Trophoblast cell (in vitro differentiated cells and primary cell): ENCODE data around the gene REEP5.

Experiments
- DNase-seq, 2 donors: peaks; one replicate each; pipeline ENCODE4 v3.0.0-alpha.2; 2016
- H2AFZ ChIP-seq: 2 replicates; pipeline ENCODE4 v1.6.1; 2013; ENCODE audit warnings: low read length, moderate library complexity, mild to moderate bottlenecking; ENCODE audit not compliant: insufficient read depth, poor library complexity
- H2AK5ac ChIP-seq: 2 replicates; pipeline ENCODE4 v1.6.1; 2013; ENCODE audit warnings: mild to moderate bottlenecking, low read length
- H2BK120ac ChIP-seq: 2 replicates; pipeline ENCODE4 v1.6.1; 2013; ENCODE audit warnings: low read length, mild to moderate bottlenecking, moderate library complexity; ENCODE audit not compliant: insufficient read depth, poor library complexity
- H2BK12ac ChIP-seq: 2 replicates; pipeline ENCODE4 v1.6.1; 2013; ENCODE audit warnings: mild to moderate bottlenecking, low read length, moderate library complexity
- H2BK5ac ChIP-seq: 2 replicates; pipeline ENCODE4 v1.6.1; 2013; ENCODE audit warnings: low read length, low read depth, moderate library complexity, mild to moderate bottlenecking; ENCODE audit not compliant: poor library complexity
- H3K14ac ChIP-seq: 2 replicates; pipeline ENCODE4 v1.6.1; 2013; ENCODE audit warnings: mild to moderate bottlenecking, low read length
- H3K18ac ChIP-seq: 2 replicates; pipeline ENCODE4 v1.6.1; 2013; ENCODE audit warnings: mild to moderate bottlenecking, low read length
- H3K23ac ChIP-seq: 2 replicates; pipeline ENCODE4 v1.6.1; 2013; ENCODE audit warnings: low read length
- H3K27ac ChIP-seq: 2 replicates; pipeline ENCODE4 v1.5.1; 2013; ENCODE audit warnings: low read depth, mild to moderate bottlenecking, inconsistent platforms, low read length, moderate library complexity
- H3K27me3 ChIP-seq: 2 replicates; pipeline ENCODE4 v1.6.1; 2013; ENCODE audit warnings: inconsistent platforms, mild to moderate bottlenecking, low read length, moderate library complexity; ENCODE audit not compliant: insufficient read depth
- H3K36me3 ChIP-seq, 2 experiments: 1 replicate in 1 of 2; 2 replicates in 1 of 2; pipeline ENCODE4 v1.6.1; 2013; ENCODE audit warnings: low read length in 2 of 2, mild to moderate bottlenecking in 2 of 2, moderate library complexity in 1 of 2; ENCODE audit not compliant: insufficient read depth in 2 of 2, control insufficient read depth in 1 of 2
- H3K4ac ChIP-seq: 2 replicates; pipeline ENCODE4 v1.6.1; 2013; ENCODE audit warnings: low read depth, mild to moderate bottlenecking, low read length, moderate library complexity
- H3K4me1 ChIP-seq, 2 experiments: 1 replicate in 1 of 2; 2 replicates in 1 of 2; pipeline ENCODE4 v1.6.1; 2013; ENCODE audit warnings: low read length in 2 of 2, mild to moderate bottlenecking in 2 of 2, moderate library complexity in 1 of 2; ENCODE audit not compliant: insufficient read depth in 2 of 2, control insufficient read depth in 1 of 2
- H3K4me2 ChIP-seq: 2 replicates; pipeline ENCODE4 v1.6.1; 2013; ENCODE audit warnings: inconsistent platforms, mild to moderate bottlenecking, low read length, moderate library complexity
- H3K4me3 ChIP-seq: 2 replicates; pipeline ENCODE4 v1.5.1; 2013; ENCODE audit warnings: mild to moderate bottlenecking, low read depth, low read length, inconsistent platforms
- H3K79me1 ChIP-seq: one replicate; pipeline ENCODE4 v1.6.1; 2013; ENCODE audit warnings: low read length
- H3K79me2 ChIP-seq: 2 replicates; pipeline ENCODE4 v1.6.1; 2013; ENCODE audit warnings: low read length, mild to moderate bottlenecking; ENCODE audit not compliant: control insufficient read depth, insufficient read depth, poor library complexity
- H3K9ac ChIP-seq: 2 replicates; pipeline ENCODE4 v1.6.1; 2013; ENCODE audit warnings: mild to moderate bottlenecking, low read length
- H3K9me3 ChIP-seq: 2 replicates; pipeline ENCODE4 v1.6.1; 2013; ENCODE audit warnings: low read depth, mild to moderate bottlenecking, control low read depth, inconsistent platforms, low read length; ENCODE audit not compliant: insufficient read depth
- H4K12ac ChIP-seq: 2 replicates; pipeline ENCODE4 v1.6.1; 2013; ENCODE audit warnings: low read depth, mild to moderate bottlenecking, low read length, moderate library complexity
- H4K8ac ChIP-seq: 2 replicates; pipeline ENCODE4 v1.6.1; 2013; ENCODE audit warnings: low read depth, mild to moderate bottlenecking, low read length, moderate library complexity
- H4K91ac ChIP-seq: one replicate; pipeline ENCODE4 v1.6.1; 2013; ENCODE audit warnings: low read depth, mild to moderate bottlenecking, low read length, moderate library complexity
- WGBS: extraction: QIAGEN DNeasy Blood & Tissue Kit; methylation state at CpG from one replicate; pipeline ENCODE4 v1.1.7; 2013; ENCODE audit warnings: missing lambda C conversion rate; ENCODE audit not compliant: insufficient read length, insufficient coverage; ENCODE audit errors: extremely low coverage; 5-methylcytosine and 5-hydroxymethylcytosine counted together

REEP5 gene

GRCh38 chr5:112951124-112951702 is 29.2 kb upstream of the REEP5 start:
- no peak overlapping the region for H4K8ac ChIP-seq
- no peak overlapping the region for H2BK5ac ChIP-seq
- no CpG with 5 or more reads among the region's 12 CpGs for WGBS
- H2BK120ac ChIP-seq = no peak overlapping the region
- H3K23ac ChIP-seq = no peak overlapping the region
- H3K9ac ChIP-seq = no peak overlapping the region
- H3K79me2 ChIP-seq = no peaks in the 10 kb centered on the region
- DNase-seq = peak in 1 of 2 donors; percentile 31
- no peak overlapping the region for H4K91ac ChIP-seq
- H4K12ac ChIP-seq = no peak overlapping the region
- H3K4ac ChIP-seq = no peak overlapping the region
- no peaks in the 10 kb centered on the region for H3K27me3 ChIP-seq
- H2BK12ac ChIP-seq = no peak overlapping the region
- no peak overlapping the region for H3K4me3 ChIP-seq
- H2AFZ ChIP-seq = no peak overlapping the region
- H3K9me3 ChIP-seq = no peaks in the 10 kb centered on the region
- no peaks in the 10 kb centered on the region for H3K36me3 ChIP-seq
- no peak overlapping the region for H2AK5ac ChIP-seq
- no peak overlapping the region for H3K27ac ChIP-seq
- no peak overlapping the region for H3K18ac ChIP-seq
- no peak overlapping the region for H3K4me2 ChIP-seq
- no peak overlapping the region for H3K14ac ChIP-seq
- H3K4me1 ChIP-seq = no peaks in the 10 kb centered on the region
- no peaks in the 10 kb centered on the region for H3K79me1 ChIP-seq

GRCh38 chr5:112948458-112948857 is 26.4 kb upstream of the REEP5 start:
- Histone ChIP-seq H3K79me2 (no peaks in the 10 kb centered on the region), H3K4me1 (no peaks in the 10 kb centered on the region), H2BK5ac (no peak overlapping the region), H3K4ac (no peak overlapping the region), H2BK120ac (no peak overlapping the region), H4K8ac (no peak overlapping the region), H3K4me3 (no peak overlapping the region), H3K27me3 (no peaks in the 10 kb centered on the region), H4K91ac (no peak overlapping the region), H3K9me3 (no peaks in the 10 kb centered on the region), H3K9ac (no peak overlapping the region), H2BK12ac (no peak overlapping the region), H3K4me2 (no peak overlapping the region), H2AK5ac (no peak overlapping the region), H4K12ac (no peak overlapping the region), H2AFZ (no peak overlapping the region), H3K27ac (no peak overlapping the region), H3K23ac (no peak overlapping the region), H3K36me3 (no peaks in the 10 kb centered on the region), H3K14ac (no peak overlapping the region), H3K18ac (no peak overlapping the region), H3K79me1 (no peaks in the 10 kb centered on the region)
- WGBS = no CpG with 5 or more reads among the region's 1 CpG
- DNase-seq = no peak

- H3K79me2 ChIP-seq = no peaks in the 10 kb centered on the region
- no peak overlapping the region for H3K4me2 ChIP-seq
Observed at GRCh38 chr5:112940670-112941069, 18.6 kb upstream of the REEP5 start.

GRCh38 chr5:112938286-112938685 is 16.3 kb upstream of the REEP5 start:
- H3K36me3 ChIP-seq = no peaks in the 10 kb centered on the region
- no CpG with 5 or more reads among the region's 8 CpGs for WGBS

More at GRCh38 chr5:112940670-112941069, 18.6 kb upstream of the REEP5 start:
- Histone ChIP-seq H3K9me3 (no peaks in the 10 kb centered on the region), H2BK120ac (no peak overlapping the region), H3K27me3 (no peaks in the 10 kb centered on the region), H2AK5ac (no peak overlapping the region), H3K27ac (no peak overlapping the region), H2BK12ac (no peak overlapping the region), H3K4me3 (no peak overlapping the region), H4K8ac (no peak overlapping the region), H3K23ac (no peak overlapping the region), H3K36me3 (no peaks in the 10 kb centered on the region), H4K91ac (no peak overlapping the region), H4K12ac (no peak overlapping the region), H3K79me1 (no peaks in the 10 kb centered on the region), H3K4ac (no peak overlapping the region), H3K14ac (no peak overlapping the region), H3K9ac (no peak overlapping the region), H2AFZ (no peak overlapping the region), H3K18ac (no peak overlapping the region), H2BK5ac (no peak overlapping the region), H3K4me1 (no peaks in the 10 kb centered on the region)
- WGBS = no CpG with 5 or more reads among the region's 2 CpGs
- no peak for DNase-seq

More at GRCh38 chr5:112938286-112938685, 16.3 kb upstream of the REEP5 start:
- no peak overlapping the region for H3K4ac ChIP-seq
- no peaks in the 10 kb centered on the region for H3K4me1 ChIP-seq
- H2AFZ ChIP-seq = no peak overlapping the region
- peaks cover 2% of the 10 kb centered on the region for H3K79me1 ChIP-seq
- H4K8ac ChIP-seq = no peak overlapping the region
- no peak overlapping the region for H3K9ac ChIP-seq
- H3K79me2 ChIP-seq = no peaks in the 10 kb centered on the region
- DNase-seq = no peak
- H3K23ac ChIP-seq = no peak overlapping the region
- no peak overlapping the region for H4K91ac ChIP-seq
- no peak overlapping the region for H3K4me2 ChIP-seq
- H3K27me3 ChIP-seq = no peaks in the 10 kb centered on the region
- H2BK5ac ChIP-seq = no peak overlapping the region
- H3K9me3 ChIP-seq = no peaks in the 10 kb centered on the region
- no peak overlapping the region for H3K14ac ChIP-seq
- H2AK5ac ChIP-seq = no peak overlapping the region
- no peak overlapping the region for H2BK12ac ChIP-seq
- H3K4me3 ChIP-seq = no peak overlapping the region
- no peak overlapping the region for H3K18ac ChIP-seq
- H3K27ac ChIP-seq = no peak overlapping the region
- no peak overlapping the region for H4K12ac ChIP-seq
- no peak overlapping the region for H2BK120ac ChIP-seq
